Liver (tissue), 9 donors: ENCODE results near the gene RSPO4. TPM values are rescaled to one million over a fixed set of nuclear protein-coding genes. Genes with fewer than 3 reads are reported as not detected.

Source experiments
- DNase-seq: peaks from one replicate; pipeline ENCODE4 v3.0.0-alpha.2; 2017; ENCODE audit warnings: low spot score
- H3K27ac ChIP-seq, 2 donors: one replicate each; pipeline ENCODE4 v1.7.0; 2013; ENCODE audit warnings: inconsistent platforms in 2 of 2, low read length in 2 of 2, control low read depth in 1 of 2, low read depth in 1 of 2, mild to moderate bottlenecking in 1 of 2
- H3K27me3 ChIP-seq, 4 donors: one replicate each; pipeline versions ENCODE4 v1.6.1 to v1.7.0; 2013; ENCODE audit warnings: low read length in 3 of 4, inconsistent platforms in 1 of 4, mild to moderate bottlenecking in 1 of 4, moderate library complexity in 1 of 4; ENCODE audit not compliant: control insufficient read depth in 4 of 4, insufficient read depth in 4 of 4
- H3K36me3 ChIP-seq, 4 donors: one replicate each; pipeline versions ENCODE4 v1.6.1 to v1.7.0; 2013; ENCODE audit warnings: low read length in 3 of 4, mild to moderate bottlenecking in 3 of 4, low read depth in 1 of 4, moderate library complexity in 1 of 4; ENCODE audit not compliant: control insufficient read depth in 4 of 4, insufficient read depth in 3 of 4
- H3K4me1 ChIP-seq, 4 donors: one replicate each; pipeline versions ENCODE4 v1.6.1 to v1.7.0; 2013; ENCODE audit warnings: low read length in 3 of 4, mild to moderate bottlenecking in 3 of 4, moderate library complexity in 1 of 4; ENCODE audit not compliant: control insufficient read depth in 4 of 4, insufficient read depth in 4 of 4
- H3K4me3 ChIP-seq, 3 donors: one replicate each; pipeline versions ENCODE4 v1.6.1 to v1.7.0; 2013; ENCODE audit warnings: low read length in 3 of 3, control low read depth in 1 of 3, low read depth in 1 of 3, mild to moderate bottlenecking in 1 of 3
- H3K9ac ChIP-seq, 2 donors: one replicate each; pipeline ENCODE4 v1.7.0; 2013; ENCODE audit warnings: low read length in 2 of 2, mild to moderate bottlenecking in 2 of 2, moderate library complexity in 2 of 2, control low read depth in 1 of 2, low read depth in 1 of 2
- H3K9me3 ChIP-seq, 4 donors: one replicate each; pipeline versions ENCODE4 v1.6.1 to v1.7.0; 2013; ENCODE audit warnings: low read length in 3 of 4; ENCODE audit not compliant: control insufficient read depth in 4 of 4
- ATF3 ChIP-seq: IDR thresholded peaks from 2 replicates; pipeline ENCODE4 v1.6.1; 2016; ENCODE audit warnings: antibody characterized with exemption
- CTCF ChIP-seq: fragments of 150-350 bp; IDR thresholded peaks from 2 replicates; pipeline ENCODE4 v1.5.1; 2017; ENCODE audit warnings: improper control_type of control experiment, low read depth, low read length; ENCODE audit not compliant: missing input control
- EGR1 ChIP-seq, 2 donors: IDR thresholded peaks; 2 replicates each; pipeline ENCODE4 v1.6.1; 2016 to 2018; ENCODE audit warnings: antibody characterized with exemption in 2 of 2, low read depth in 2 of 2
- FOXA1 ChIP-seq: IDR thresholded peaks from 2 replicates; pipeline ENCODE4 v1.6.1; 2016; ENCODE audit warnings: antibody characterized with exemption
- FOXA2 ChIP-seq: IDR thresholded peaks from 2 replicates; pipeline ENCODE4 v1.6.1; 2016; ENCODE audit warnings: antibody characterized with exemption
- GABPA ChIP-seq, 2 donors: IDR thresholded peaks in 1 of 2; conservative IDR thresholded peaks in 1 of 2; 2 replicates each; pipeline ENCODE4 v1.6.1; 2016; ENCODE audit warnings: antibody characterized with exemption in 2 of 2, mild to moderate bottlenecking in 1 of 2, moderate library complexity in 1 of 2
- HNF4A ChIP-seq, 2 donors: conservative IDR thresholded peaks; 2 replicates each; pipeline ENCODE4 v1.6.1; 2016; ENCODE audit warnings: antibody characterized with exemption in 2 of 2, mild to moderate bottlenecking in 2 of 2
- HNF4G ChIP-seq: IDR thresholded peaks from 2 replicates; pipeline ENCODE4 v1.6.1; 2016; ENCODE audit warnings: antibody characterized with exemption
- JUND ChIP-seq, 2 donors: IDR thresholded peaks; 2 replicates each; pipeline ENCODE4 v1.6.1; 2016; ENCODE audit warnings: antibody characterized with exemption in 2 of 2
- MAX ChIP-seq: IDR thresholded peaks from 2 replicates; pipeline ENCODE4 v1.6.1; 2016; ENCODE audit warnings: antibody characterized with exemption
- NR2F2 ChIP-seq: IDR thresholded peaks from 2 replicates; pipeline ENCODE4 v1.6.1; 2016; ENCODE audit warnings: antibody characterized with exemption
- RAD21 ChIP-seq, 2 donors: IDR thresholded peaks; 2 replicates each; pipeline ENCODE4 v1.6.1; 2016; ENCODE audit warnings: antibody characterized with exemption in 2 of 2, mild to moderate bottlenecking in 2 of 2
- REST ChIP-seq: IDR thresholded peaks from 2 replicates; pipeline ENCODE4 v1.6.1; 2016; ENCODE audit warnings: antibody characterized with exemption, mild to moderate bottlenecking
- RXRA ChIP-seq, 2 donors: IDR thresholded peaks; 2 replicates each; pipeline ENCODE4 v1.6.1; 2017 to 2018; ENCODE audit warnings: antibody characterized with exemption in 2 of 2, mild to moderate bottlenecking in 1 of 2
- SP1 ChIP-seq: IDR thresholded peaks from 2 replicates; pipeline ENCODE4 v1.6.1; 2018; ENCODE audit warnings: antibody characterized with exemption, mild to moderate bottlenecking
- TAF1 ChIP-seq: conservative IDR thresholded peaks from 2 replicates; pipeline ENCODE4 v1.6.1; 2016; ENCODE audit warnings: antibody characterized with exemption, mild to moderate bottlenecking
- YY1 ChIP-seq: IDR thresholded peaks from 2 replicates; pipeline ENCODE4 v1.6.1; 2016; ENCODE audit warnings: antibody characterized with exemption, mild to moderate bottlenecking
- WGBS: extraction: QIAGEN DNeasy Blood & Tissue Kit; methylation state at CpG from one replicate; pipeline ENCODE4 v1.1.7; 2013; 5-methylcytosine and 5-hydroxymethylcytosine counted together
- polyA plus RNA-seq, 2 donors: library from polyadenylated mRNA; stranded (reverse) in 1 of 2; unstranded in 1 of 2; fragments of 200-250 nt in 1 of 2; fragments of >200 nt in 1 of 2; fragmentation: Nextera tagmentation in 1 of 2; extraction: Ambion mirVana in 1 of 2; gene quantifications; one replicate each; pipeline versions ENCODE4 v1.2.1 to v1.2.3, GENCODE V29; 2013 to 2015
- total RNA-seq, 2 donors: library from RNA; depleted of rRNA; stranded (reverse); fragments of >200 nt; gene quantifications; one replicate each; pipeline ENCODE4 v1.2.3, GENCODE V29; 2014
- donor health status: healthy.
- donor health status: healthy.
- donor health status: healthy.
- donor health status: healthy.
- donor health status: healthy.

The RSPO4 gene
- total and polyA plus RNA-seq, 4 donors: not detected

GRCh38 chr20:955111-955510, 47.0 kb downstream of the RSPO4 start:
- peaks cover 0 to 13% (median 0%) of the 10 kb centered on the region in 4 donors for H3K27me3 ChIP-seq
- H3K4me3 ChIP-seq: no peak overlapping the region
- TF ChIP-seq RXRA (IDR thresholded peaks at IDR 0.05) (no peak), SP1 (no peak), RAD21 (IDR thresholded peaks at IDR 0.05) (no peak), EGR1 (IDR thresholded peaks at IDR 0.05; ENCODE audit: low read depth in 2 of 2) (no peak), YY1 (no peak), FOXA2 (no peak), JUND (IDR thresholded peaks at IDR 0.05) (no peak), FOXA1 (no peak), ATF3 (no peak), MAX (no peak), NR2F2 (no peak), GABPA (IDR thresholded peaks at IDR 0.05 in 1 of 2, conservative IDR thresholded peaks at IDR 0.05 in 1 of 2) (no peak), TAF1 (no peak)
- DNase-seq: no peak
- H3K36me3 ChIP-seq: no peaks in the 10 kb centered on the region
- no peaks in the 10 kb centered on the region for H3K9me3 ChIP-seq
- no peak overlapping the region for H3K9ac ChIP-seq
- H3K27ac ChIP-seq: no peak overlapping the region
- 37% methylated on average over 3 of the region's 3 CpGs for WGBS
- peaks cover 0 to 4% (median 0%) of the 10 kb centered on the region in 4 donors for H3K4me1 ChIP-seq

GRCh38 chr20:953742-954141, 48.4 kb downstream of the RSPO4 start:
- no peak overlapping the region for H3K9ac ChIP-seq
- WGBS: 41% methylated on average over 11 of the region's 11 CpGs
- peaks cover 0 to 4% (median 0%) of the 10 kb centered on the region in 4 donors for H3K4me1 ChIP-seq
- TF ChIP-seq RAD21 (IDR thresholded peaks at IDR 0.05): peak in 1 of 2 donors; percentile 11
- no peak for TF ChIP-seq HNF4G
- no peak for TF ChIP-seq SP1
- no peaks in the 10 kb centered on the region for H3K36me3 ChIP-seq
- no peak overlapping the region for H3K27ac ChIP-seq
- no peak for DNase-seq
- H3K4me3 ChIP-seq: no peak overlapping the region
- H3K9me3 ChIP-seq: no peaks in the 10 kb centered on the region
- H3K27me3 ChIP-seq: peaks cover 0 to 13% (median 0%) of the 10 kb centered on the region in 4 donors

GRCh38 chr20:952196-952795, 49.8 kb downstream of the RSPO4 start:
- H3K4me1 ChIP-seq: peaks cover 0 to 4% (median 0%) of the 10 kb centered on the region in 4 donors
- DNase-seq: no peak
- H3K36me3 ChIP-seq: no peaks in the 10 kb centered on the region
- H3K27ac ChIP-seq: no peak overlapping the region
- H3K4me3 ChIP-seq: no peak overlapping the region
- TF ChIP-seq JUND (IDR thresholded peaks at IDR 0.05) (no peak), NR2F2 (no peak), FOXA1 (no peak), RAD21 (IDR thresholded peaks at IDR 0.05) (no peak), SP1 (no peak), CTCF (no peak), FOXA2 (no peak), REST (no peak), HNF4G (no peak), ATF3 (no peak), HNF4A (conservative IDR thresholded peaks at IDR 0.05) (no peak), MAX (no peak), RXRA (IDR thresholded peaks at IDR 0.05) (no peak), GABPA (IDR thresholded peaks at IDR 0.05 in 1 of 2, conservative IDR thresholded peaks at IDR 0.05 in 1 of 2) (no peak)
- no peaks in the 10 kb centered on the region for H3K9me3 ChIP-seq
- H3K27me3 ChIP-seq: peaks cover 0 to 13% (median 0%) of the 10 kb centered on the region in 4 donors
- WGBS: 63% methylated on average over 8 of the region's 8 CpGs
- H3K9ac ChIP-seq: no peak overlapping the region
